Chondrocyte (in vitro differentiated cells): ENCODE data around the gene ZKSCAN4. TPM values are rescaled to one million over a fixed set of nuclear protein-coding genes. Genes with fewer than 3 reads are reported as not detected.

Experiments
- DNase-seq: peaks from one replicate; pipeline ENCODE4 v3.0.0; 2021; ENCODE audit warnings: mixed read lengths, low spot score
- H3K27ac Mint-ChIP-seq: one replicate; pipeline ENCODE4 v1.8.0; 2021; ENCODE audit warnings: mild to moderate bottlenecking, moderate library complexity, mixed read lengths; ENCODE audit not compliant: unreplicated experiment
- H3K27me3 Mint-ChIP-seq: 2 replicates; pipeline ENCODE4 v1.8.0; 2021; ENCODE audit warnings: low read depth, mixed read lengths
- H3K36me3 Mint-ChIP-seq: 2 replicates; pipeline ENCODE4 v1.8.0; 2021; ENCODE audit warnings: low read depth, mixed read lengths
- H3K4me1 Mint-ChIP-seq: 2 replicates; pipeline ENCODE4 v1.8.0; 2021; ENCODE audit warnings: low read depth, mild to moderate bottlenecking, mixed read lengths
- H3K4me3 Mint-ChIP-seq: one replicate; pipeline ENCODE4 v1.8.0; 2021; ENCODE audit warnings: mild to moderate bottlenecking, moderate library complexity, mixed read lengths; ENCODE audit not compliant: unreplicated experiment
- H3K9me3 Mint-ChIP-seq: 2 replicates; pipeline ENCODE4 v1.8.0; 2021; ENCODE audit warnings: low read depth, mixed read lengths
- CTCF ChIP-seq: fragments of 200-600 bp; sonication (generic); IDR thresholded peaks from 2 replicates; pipeline ENCODE4 v1.5.0; 2021; ENCODE audit warnings: antibody characterized with exemption, mild to moderate bottlenecking, moderate library complexity
- long read RNA-seq: library from polyadenylated mRNA; stranded (forward); transcript quantifications from one replicate; pipeline ENCODE4 v2.0.0, GENCODE V29; 2021
- total RNA-seq: library from RNA; stranded (reverse); gene quantifications from 3 replicates; pipeline ENCODE4 v1.2.1, GENCODE V29; 2021

The ZKSCAN4 gene
- 4.8 to 7.1 TPM (median 5.1 TPM) in 3 replicates for total RNA-seq
- long read RNA-seq, partial matches to known transcripts = 0 of 5 reads
- long read RNA-seq, other reads (novel, unspliced or antisense) = 2 of 5 reads

- Mint-ChIP-seq H3K36me3 (peaks cover 6% of the 10 kb centered on the region), H3K9me3 (no peaks in the 10 kb centered on the region), H3K4me3 (peak within 1 kb of the TSS; percentile 98), H3K4me1 (peaks cover 21% of the 10 kb centered on the region), H3K27ac (peak within 1 kb of the TSS; percentile 87), H3K27me3 (no peaks in the 10 kb centered on the region)
- DNase-seq = no peak
- no peak for TF ChIP-seq CTCF
Measured at GRCh38 chr6:28252009-28252975, at the start of gene ZKSCAN4. Gene ZKSCAN4 (minus strand): TSS chr6:28252269. CDS start chr6:28251980, 289 bp downstream.

- no peak for TF ChIP-seq CTCF
- no peaks in the 10 kb centered on the region for H3K4me1 Mint-ChIP-seq
Measured at GRCh38 chr6:28296520-28297060, 44.5 kb upstream of the ZKSCAN4 start.

GRCh38 chr6:28295326-28295725 lies 43.3 kb upstream of the ZKSCAN4 start:
- H3K27me3 Mint-ChIP-seq = no peaks in the 10 kb centered on the region
- no peak overlapping the region for H3K4me3 Mint-ChIP-seq
- H3K36me3 Mint-ChIP-seq = peaks cover 40% of the 10 kb centered on the region
- no peak for TF ChIP-seq CTCF
- no peaks in the 10 kb centered on the region for H3K4me1 Mint-ChIP-seq
- peaks cover 17% of the 10 kb centered on the region for H3K9me3 Mint-ChIP-seq
- no peak overlapping the region for H3K27ac Mint-ChIP-seq
- no peak for DNase-seq

More at GRCh38 chr6:28296520-28297060, 44.5 kb upstream of the ZKSCAN4 start:
- H3K27me3 Mint-ChIP-seq = no peaks in the 10 kb centered on the region
- H3K27ac Mint-ChIP-seq = no peak overlapping the region
- no peak overlapping the region for H3K4me3 Mint-ChIP-seq
- H3K9me3 Mint-ChIP-seq = peaks cover 7% of the 10 kb centered on the region
- peaks cover 43% of the 10 kb centered on the region for H3K36me3 Mint-ChIP-seq
- DNase-seq = no peak

DNA sequence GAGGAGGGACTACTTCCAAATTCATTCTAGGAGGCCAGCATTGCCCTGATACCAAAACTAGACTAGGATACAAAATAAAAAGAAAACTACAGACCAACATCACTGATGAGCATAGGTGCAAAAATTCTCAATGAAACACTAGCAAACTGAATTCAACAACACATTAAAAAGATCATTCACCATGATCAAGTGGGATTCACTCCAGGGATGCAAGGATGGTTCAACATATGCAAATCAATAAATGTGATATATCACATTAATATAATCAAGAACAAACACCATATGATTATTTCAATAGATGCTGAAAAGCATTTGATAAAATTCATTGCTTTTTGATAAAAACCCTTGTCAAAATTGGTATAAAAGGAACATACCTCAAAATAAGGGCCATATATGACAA lies 39.5 kb upstream of the ZKSCAN4 start:
- no peak for TF ChIP-seq CTCF
- no peak overlapping the region for H3K4me3 Mint-ChIP-seq
- no peak overlapping the region for H3K27ac Mint-ChIP-seq
- no peak for DNase-seq
- peaks cover 17% of the 10 kb centered on the region for H3K9me3 Mint-ChIP-seq
- no peaks in the 10 kb centered on the region for H3K27me3 Mint-ChIP-seq
- peaks cover 50% of the 10 kb centered on the region for H3K36me3 Mint-ChIP-seq
- no peaks in the 10 kb centered on the region for H3K4me1 Mint-ChIP-seq

- no peak for TF ChIP-seq CTCF
- peaks cover 13% of the 10 kb centered on the region for H3K9me3 Mint-ChIP-seq
- peaks cover 14% of the 10 kb centered on the region for H3K4me1 Mint-ChIP-seq
- H3K27me3 Mint-ChIP-seq = no peaks in the 10 kb centered on the region
- H3K36me3 Mint-ChIP-seq = peaks cover 37% of the 10 kb centered on the region
- no peak for DNase-seq
- no peak overlapping the region for H3K4me3 Mint-ChIP-seq
- H3K27ac Mint-ChIP-seq = peak overlapping the region; percentile 49
Measured at GRCh38 chr6:28282926-28283325, 30.9 kb upstream of the ZKSCAN4 start.
